NCI-H460 (cell line): Measurements from ENCODE around the gene FOXA2. TPM values are rescaled to one million over a fixed set of nuclear protein-coding genes. Genes with fewer than 3 reads are reported as not detected.

Experiments
- DNase-seq: peaks from one replicate; pipeline ENCODE4 v3.0.0-alpha.2; 2016; ENCODE audit warnings: low read depth; ENCODE audit errors: extremely low read depth
- total RNA-seq: library from RNA; depleted of rRNA; stranded (reverse); fragments of >200 nt; shearing (Covaris generic); gene quantifications from 2 replicates; pipeline ENCODE4 v1.2.3, GENCODE V29; 2014

Gene FOXA2
- total RNA-seq, 1 experiment from 2014 or later, result not detected

DNA sequence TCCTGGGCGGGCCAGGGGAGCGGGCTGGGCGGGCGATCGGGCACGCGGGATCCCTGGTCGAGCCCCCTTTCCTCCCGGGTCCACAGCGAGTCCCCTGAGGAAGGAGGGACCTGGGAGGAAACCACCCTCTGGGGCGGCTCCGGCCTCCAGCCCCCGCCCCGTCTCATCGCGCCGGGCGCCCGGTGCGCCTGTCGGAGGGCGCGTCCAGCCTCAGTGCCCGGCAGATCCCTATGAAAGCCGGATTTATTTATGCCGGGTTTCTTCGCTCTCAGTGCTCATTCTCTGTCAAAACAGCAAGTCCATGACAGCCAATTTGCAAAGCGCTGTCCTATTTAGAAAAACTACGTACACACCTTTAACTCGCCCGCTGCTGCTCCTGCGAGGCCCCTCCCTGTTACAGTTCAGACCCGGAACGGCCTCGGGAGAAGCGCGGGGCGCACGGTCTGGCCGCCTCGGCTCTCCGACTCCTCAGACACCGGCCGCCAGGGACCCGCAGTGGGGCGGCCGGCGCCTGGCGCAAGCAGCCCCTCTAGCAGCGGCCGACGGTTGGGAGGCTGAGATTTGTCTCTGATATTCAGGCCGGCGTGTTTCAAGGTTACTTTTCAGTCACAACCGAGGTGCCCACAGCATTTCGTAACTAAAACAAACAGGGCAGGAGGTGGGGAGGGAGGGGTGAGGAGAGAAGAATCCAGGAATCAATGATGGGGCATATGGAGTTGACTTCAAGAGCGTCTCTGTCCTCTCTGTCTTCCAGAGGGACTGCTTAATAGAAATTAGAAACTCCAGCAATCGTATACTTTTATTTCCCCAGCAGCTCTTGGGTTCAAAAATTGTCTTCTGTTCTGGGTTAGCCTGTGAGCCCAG, 782 bp upstream of the FOXA2 start:
- no peak for DNase-seq

DNA sequence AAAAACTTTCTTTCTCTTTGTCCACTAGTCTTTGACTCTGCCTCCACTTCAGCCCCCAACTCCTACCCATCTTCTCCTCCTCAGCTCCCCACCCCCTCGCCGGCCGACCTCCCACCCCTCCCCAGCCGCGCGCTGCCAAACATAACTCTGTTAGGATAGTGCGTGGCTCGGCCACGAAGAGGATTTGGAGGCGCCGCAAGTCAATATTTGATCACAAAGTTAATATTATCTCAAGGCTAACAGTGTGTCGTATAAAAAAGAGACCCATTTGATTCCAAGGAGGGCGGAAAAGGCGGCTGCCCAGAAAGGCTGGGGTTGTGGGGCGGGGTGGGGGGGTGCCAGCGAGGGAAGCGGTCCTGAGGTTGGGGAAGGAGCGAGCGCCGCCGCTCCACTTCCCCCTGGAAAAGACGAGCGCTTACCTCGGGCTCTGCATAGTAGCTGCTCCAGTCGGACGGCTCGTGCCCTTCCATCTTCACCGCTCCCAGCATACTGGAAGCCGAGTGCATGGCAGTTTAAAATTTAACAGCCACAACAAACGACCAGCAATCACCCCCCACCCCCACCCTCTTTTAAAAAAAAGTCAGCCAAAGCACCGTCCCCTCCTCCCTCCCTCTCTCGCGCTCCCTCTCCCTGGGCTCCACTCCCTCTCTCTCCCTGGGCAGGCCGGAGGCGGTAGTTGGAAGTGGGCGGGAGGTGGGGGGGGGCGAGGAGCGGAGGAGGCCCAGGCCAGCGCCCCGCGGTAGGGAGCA, 425 bp downstream of the FOXA2 start:
- no peak for DNase-seq

DNA sequence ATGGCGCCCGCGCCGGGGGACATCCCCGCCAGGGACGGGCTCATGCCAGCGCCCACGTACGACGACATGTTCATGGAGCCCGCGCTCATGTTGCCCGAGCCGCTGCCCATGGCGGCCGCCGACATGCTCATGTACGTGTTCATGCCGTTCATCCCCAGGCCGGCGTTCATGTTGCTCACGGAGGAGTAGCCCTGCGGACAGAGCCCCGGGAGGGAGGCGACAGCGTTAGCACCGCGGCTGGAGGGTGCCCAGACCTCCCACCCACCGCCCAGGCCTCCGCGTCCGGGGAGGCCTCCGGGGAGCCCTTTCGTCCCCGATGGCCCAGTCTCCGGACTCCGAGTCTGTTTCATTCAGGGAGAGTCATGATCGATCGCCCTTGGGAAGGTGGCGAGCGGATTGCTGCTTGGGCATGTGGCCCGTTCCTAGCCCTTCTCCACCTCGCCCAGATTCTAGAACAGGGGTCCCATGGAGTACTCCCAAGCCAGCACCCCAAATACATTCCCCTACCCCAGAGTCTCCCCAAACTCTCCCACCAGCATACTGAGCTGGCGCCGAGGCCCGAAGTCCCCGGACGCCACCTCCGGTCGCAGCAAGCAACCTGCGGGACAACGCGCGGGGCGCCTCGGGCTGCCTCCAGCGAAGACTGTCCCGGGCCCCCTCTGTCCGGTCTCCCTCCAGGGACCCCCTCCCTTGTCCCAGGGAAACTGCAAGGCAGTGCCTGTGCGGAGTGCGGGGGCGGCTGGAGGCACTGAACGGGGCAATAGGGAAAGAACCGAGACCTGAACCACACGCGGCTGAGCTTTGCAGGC, 1.2 kb downstream of the FOXA2 start:
- DNase-seq, result no peak

DNA sequence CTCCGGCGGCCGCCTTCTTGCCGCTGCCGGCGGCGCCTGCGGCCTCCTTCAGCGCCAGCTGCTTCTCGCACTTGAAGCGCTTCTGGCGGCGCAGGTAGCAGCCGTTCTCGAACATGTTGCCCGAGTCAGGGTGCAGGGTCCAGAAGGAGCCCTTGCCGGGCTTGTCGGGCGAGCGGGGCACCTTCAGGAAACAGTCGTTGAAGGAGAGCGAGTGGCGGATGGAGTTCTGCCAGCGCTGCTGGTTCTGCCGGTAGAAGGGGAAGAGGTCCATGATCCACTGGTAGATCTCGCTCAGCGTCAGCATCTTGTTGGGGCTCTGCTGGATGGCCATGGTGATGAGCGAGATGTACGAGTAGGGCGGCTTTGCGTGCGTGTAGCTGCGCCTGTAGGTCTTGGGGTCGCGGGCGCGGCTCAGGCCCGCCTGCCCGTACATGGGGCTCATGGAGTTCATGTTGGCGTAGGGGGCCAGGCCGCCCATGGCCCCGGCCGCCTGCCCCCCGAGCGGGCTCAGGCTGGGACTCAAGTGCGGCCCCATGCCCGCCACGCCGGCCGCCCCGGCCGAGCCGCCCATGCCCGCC, 1.9 kb downstream of the FOXA2 start:
- no peak for DNase-seq

GRCh38 chr20:22581437-22582385, 2.7 kb downstream of the FOXA2 start:
- no peak for DNase-seq

DNA sequence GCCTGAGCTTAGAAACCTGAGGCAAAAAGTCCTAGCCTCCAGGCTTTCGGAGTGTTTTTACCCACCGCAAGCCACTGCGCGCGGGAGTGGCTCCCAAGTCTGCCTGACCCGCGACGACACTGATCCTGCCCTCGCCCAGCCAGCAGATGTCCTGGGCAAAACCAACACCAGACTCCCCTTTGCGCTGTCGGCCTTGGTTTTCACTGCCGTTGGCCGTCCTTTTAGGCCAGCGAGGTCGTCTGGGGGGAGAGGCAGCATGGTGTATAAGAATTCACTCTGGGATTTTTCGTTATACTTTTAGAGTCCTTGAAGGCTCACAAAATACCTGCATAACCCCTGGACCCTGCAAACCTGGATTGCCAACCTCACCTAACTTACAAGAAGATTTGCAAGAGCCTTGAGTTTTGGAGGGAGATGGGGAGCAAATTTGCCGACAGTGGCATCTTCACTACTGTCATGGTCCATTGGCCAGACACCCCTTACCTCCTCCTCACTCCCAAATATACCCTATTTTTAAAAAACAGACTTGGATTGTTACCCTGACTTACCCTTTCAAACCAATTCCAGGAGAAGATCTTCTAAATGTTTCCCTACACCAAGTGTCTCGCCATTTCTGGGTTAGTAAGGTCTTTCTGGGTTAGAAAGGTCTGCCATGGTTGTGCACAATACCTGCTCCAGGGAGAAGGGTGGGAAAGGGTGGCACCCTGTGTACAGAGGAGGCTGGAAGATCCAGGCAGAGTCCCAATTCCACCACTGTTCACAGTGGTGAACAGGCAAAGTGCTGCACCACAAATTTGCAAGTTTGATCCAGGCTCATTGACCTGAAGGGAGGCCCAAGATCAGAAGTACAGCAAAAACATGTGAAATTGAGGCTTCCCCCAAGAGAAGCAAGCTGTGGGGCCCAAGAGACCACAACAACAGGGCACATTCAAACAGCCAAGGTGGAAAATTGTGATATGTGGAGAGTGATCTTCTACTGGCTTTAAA, 4.4 kb downstream of the FOXA2 start:
- DNase-seq, result no peak

GRCh38 chr20:22579119-22579427, 5.3 kb downstream of the FOXA2 start:
- DNase-seq, result no peak

DNA sequence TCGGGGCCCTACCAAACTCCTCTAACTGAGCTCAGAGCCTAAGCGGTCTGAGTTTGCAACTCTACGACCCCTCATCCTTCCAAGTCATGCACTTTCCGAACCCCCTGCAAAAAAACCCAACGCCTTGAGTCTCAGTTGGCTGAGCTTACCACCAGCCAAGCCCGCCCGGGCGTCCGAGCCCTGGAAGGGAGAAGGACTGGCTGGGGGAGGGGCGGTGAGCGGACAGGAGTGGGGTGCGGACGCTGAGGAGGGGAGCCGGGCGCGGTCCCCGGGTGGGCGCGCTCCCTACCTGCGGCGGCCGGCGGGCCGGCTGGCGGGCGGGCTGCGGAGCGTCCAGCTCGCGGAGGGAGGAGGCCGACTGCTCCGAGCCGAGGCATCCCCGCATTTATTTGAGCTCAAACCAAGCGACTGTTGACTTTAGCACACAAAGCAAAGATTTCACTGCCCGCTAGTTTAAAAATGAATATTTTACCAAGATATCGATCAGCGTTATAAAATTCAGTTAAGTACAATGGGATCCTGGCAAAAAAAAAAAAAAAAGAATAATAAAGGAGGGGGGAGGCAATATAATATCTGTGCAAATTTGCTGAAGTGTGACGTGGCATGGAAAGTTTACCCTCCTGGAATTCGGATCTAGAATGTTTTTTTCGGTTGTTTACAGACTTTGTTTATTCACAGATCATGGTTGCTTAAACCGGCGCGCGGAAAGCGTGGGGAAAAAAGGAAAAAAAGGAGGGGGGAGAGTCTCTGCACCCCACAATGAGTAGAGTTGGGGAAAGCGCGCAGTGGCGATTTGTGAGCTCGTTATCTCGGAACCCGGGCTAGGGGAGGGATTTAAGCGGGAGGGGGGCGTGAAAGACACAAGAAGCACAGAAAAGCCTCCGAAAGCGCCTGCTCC, 5.9 kb downstream of the FOXA2 start:
- no peak for DNase-seq

DNA sequence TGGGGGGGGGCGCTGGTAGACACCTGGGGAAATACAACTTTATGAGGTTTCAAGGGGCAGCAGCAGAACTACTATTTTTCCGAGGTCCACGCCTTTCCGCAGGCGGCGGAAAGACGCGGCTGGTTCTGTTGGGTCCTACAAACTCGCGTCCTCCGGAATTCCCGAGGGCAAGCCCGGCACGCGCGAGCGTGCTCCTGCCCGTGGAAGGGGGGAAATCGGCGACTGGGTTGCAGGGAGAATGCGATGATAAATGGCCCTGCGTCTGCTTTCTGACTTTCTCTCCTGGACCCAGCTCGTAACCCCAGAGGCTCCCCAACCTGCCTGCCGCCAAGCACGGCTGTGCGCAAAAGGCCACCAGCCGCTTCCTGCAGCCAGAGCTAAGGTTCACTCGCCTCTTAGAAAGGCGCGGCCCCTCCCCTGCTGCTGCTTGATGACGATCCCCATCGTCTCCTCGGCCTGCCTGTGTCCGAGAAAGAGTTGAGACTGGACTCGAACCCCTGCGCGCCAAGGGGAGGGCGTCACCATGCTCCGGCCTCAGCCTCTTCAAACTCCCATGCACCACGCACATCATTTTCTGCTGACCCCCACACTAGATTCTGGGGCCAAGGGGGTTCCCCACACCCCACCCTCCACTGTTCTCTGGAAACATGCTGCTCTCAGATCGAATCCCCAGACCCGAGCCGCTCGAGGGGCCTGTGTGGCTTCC, 6.7 kb downstream of the FOXA2 start:
- no peak for DNase-seq

DNA sequence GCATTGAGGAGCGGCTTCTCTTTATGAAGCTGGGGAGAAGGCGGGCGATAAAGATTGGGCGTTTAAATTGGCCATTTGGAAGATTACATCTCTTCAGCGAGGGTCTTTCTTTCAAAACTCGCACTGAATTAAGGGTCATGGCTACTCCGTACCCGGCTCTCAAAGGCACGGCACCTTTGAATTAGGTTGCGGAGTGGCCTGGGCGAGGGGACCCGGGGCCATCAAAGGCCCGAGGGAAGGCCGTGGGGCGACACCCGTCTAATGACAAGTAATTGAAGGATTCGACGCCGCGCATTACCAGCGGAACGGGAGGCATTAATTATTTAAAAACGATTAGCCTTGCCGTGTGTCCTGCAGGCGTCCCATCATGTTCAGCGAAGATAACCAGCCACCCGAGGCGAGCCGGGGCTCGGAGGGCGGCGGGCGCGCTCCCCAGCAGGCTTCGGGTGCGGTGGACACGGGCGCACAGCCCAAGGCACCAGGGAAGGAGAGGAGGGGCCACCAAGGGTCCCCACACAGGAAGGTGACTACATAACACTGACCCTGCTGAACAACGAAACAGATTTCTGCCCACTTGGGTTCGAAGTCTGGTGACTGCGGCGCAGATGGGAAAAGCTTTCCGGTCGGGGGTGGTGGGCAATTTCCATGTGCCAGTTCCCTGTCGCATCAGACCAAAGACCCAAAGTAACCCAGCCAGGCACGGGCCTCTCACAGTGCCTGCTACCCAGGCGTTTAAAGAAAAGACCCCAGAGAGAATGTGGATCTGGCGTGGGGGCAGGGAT, 7.4 kb downstream of the FOXA2 start:
- no peak for DNase-seq

DNA sequence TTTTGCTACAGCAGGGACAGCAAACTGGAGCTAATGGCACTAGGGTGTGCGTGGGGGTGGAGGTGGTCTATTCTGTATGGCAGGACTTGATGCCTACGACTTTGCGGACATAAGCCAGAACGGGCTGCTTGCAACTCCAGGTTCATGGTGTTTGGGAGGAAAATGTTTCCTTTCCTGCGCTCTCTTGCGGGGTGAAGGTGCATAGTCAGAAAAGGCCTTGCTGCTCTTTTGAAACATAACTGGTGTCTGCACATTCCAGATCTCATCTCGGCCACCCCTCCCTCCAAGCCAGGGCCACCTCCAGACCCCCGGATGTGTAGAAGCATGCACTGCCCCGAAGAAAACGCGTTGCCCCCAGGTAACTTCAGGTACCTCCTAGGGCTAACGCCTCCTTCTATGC, 8.1 kb downstream of the FOXA2 start:
- DNase-seq, result no peak

DNA sequence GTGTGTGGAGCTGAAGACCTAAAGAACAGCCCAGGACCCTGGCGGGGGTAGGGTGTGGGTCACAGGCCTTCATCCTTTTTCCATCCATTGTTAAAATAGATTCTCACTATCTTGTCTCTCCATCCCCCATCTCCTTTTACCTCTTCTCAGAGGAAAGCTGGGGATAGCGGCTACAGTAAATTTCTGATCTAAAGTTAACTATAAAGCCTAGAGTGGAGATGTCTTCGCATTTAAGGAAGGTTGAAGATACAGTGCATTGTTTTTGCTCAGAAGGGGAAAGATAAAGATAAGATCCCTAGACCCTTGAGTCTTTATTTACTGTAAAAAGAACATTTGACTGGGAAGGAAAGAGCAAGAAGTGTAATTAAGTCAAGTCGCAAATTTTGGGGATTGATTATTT, 8.6 kb downstream of the FOXA2 start:
- no peak for DNase-seq

- DNase-seq, result no peak
Measured at GRCh38 chr20:22575087-22575721, 9.2 kb downstream of the FOXA2 start.

- DNase-seq, result no peak
Measured at GRCh38 chr20:22574545-22575086, 9.8 kb downstream of the FOXA2 start.

DNA sequence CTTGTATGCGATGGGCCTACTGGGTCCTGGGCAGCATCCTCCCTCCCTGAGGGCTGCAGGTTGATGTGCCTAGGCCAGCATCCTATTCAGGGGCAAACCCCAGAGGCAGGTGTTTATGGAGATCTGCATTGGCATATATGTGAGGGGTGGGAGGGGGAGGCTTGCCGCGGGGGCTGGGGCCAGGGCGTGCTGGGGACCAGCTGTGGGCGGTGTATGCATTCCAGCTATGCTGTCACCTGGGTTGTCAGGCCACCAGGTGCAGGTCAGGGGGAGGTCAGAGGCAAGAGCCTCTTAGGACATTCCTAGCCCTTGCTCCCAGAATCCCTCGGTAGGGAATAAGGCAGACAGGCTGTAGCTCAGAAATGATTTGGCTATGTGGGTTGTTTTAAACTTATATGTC, 11.9 kb downstream of the FOXA2 start:
- no peak for DNase-seq
